Measurements from ENCODE around the gene TGFBR1.
"Not testable (repeated sequence)": the region's sequence is repeated elsewhere in the genome, so short reads cannot be mapped to it uniquely, and the experiment has no call there.

The TGFBR1 gene

GRCh38 chr9:99095565-99095964 lies 9.3 kb upstream of the TGFBR1 start:
- no peak for DNase-seq (ENCODE audit: low spot score)
- TF ChIP-seq CTCF (IDR thresholded peaks at IDR 0.05; ENCODE audit: borderline replicate concordance, control extremely low read depth, extremely low read depth, insufficient read depth, missing control alignments), result no peak
- in situ Hi-C loops (cut with MboI; ENCODE audit: low sequenced_read_pairs, unreplicated experiment), result no loop called here

GRCh38 chr9:99096409-99096808 lies 8.5 kb upstream of the TGFBR1 start:
- in situ Hi-C loops (cut with MboI; ENCODE audit: low sequenced_read_pairs, unreplicated experiment), result no loop called here
- no peak for TF ChIP-seq CTCF (IDR thresholded peaks at IDR 0.05; ENCODE audit: borderline replicate concordance, control extremely low read depth, extremely low read depth, insufficient read depth, missing control alignments)
- no peak for DNase-seq (ENCODE audit: low spot score)

- in situ Hi-C loops (cut with MboI; ENCODE audit: low sequenced_read_pairs, unreplicated experiment); DNase-seq (ENCODE audit: low spot score): not testable (repeated sequence)
These were observed 4.9 kb upstream of the TGFBR1 start for GRCh38 chr9:99099806-99100585.

- in situ Hi-C loops (cut with MboI; ENCODE audit: low sequenced_read_pairs, unreplicated experiment), result no loop called here
- no peak for TF ChIP-seq CTCF (IDR thresholded peaks at IDR 0.05; ENCODE audit: borderline replicate concordance, control extremely low read depth, extremely low read depth, insufficient read depth, missing control alignments)
- no peak for DNase-seq (ENCODE audit: low spot score)
These were observed 3.6 kb upstream of the TGFBR1 start for GRCh38 chr9:99101271-99101670.

GRCh38 chr9:99101812-99102211 lies 3.1 kb upstream of the TGFBR1 start:
- in situ Hi-C loops (cut with MboI; ENCODE audit: low sequenced_read_pairs, unreplicated experiment), result no loop called here
- DNase-seq (ENCODE audit: low spot score), result no peak
- TF ChIP-seq CTCF (IDR thresholded peaks at IDR 0.05; ENCODE audit: borderline replicate concordance, control extremely low read depth, extremely low read depth, insufficient read depth, missing control alignments), result no peak

- no peak for TF ChIP-seq CTCF (IDR thresholded peaks at IDR 0.05; ENCODE audit: borderline replicate concordance, control extremely low read depth, extremely low read depth, insufficient read depth, missing control alignments)
- in situ Hi-C loops (cut with MboI; ENCODE audit: low sequenced_read_pairs, unreplicated experiment), result no loop called here
- DNase-seq (ENCODE audit: low spot score), result no peak
These were observed 1.6 kb upstream of the TGFBR1 start for GRCh38 chr9:99103054-99103895.

GRCh38 chr9:99103901-99104458 lies 933 bp upstream of the TGFBR1 start:
- in situ Hi-C loops (cut with MboI; ENCODE audit: low sequenced_read_pairs, unreplicated experiment), result no loop called here
- DNase-seq (ENCODE audit: low spot score), result peak; percentile 21
- TF ChIP-seq CTCF (IDR thresholded peaks at IDR 0.05; ENCODE audit: borderline replicate concordance, control extremely low read depth, extremely low read depth, insufficient read depth, missing control alignments), result no peak

Measured in GM13976 (cell line).